Activated naive CD8-positive, alpha-beta T cell (primary cell): ENCODE results near the gene RASGRP2.

Experiments used
- H3K27ac Mint-ChIP-seq: one replicate; pipeline ENCODE4 v1.8.0; 2021; ENCODE audit warnings: mixed read lengths
- H3K27me3 Mint-ChIP-seq: one replicate; pipeline ENCODE4 v1.8.0; 2021; ENCODE audit warnings: mixed read lengths
- H3K36me3 Mint-ChIP-seq: one replicate; pipeline ENCODE4 v1.8.0; 2021; ENCODE audit warnings: mixed read lengths
- H3K4me1 Mint-ChIP-seq: one replicate; pipeline ENCODE4 v1.8.0; 2021; ENCODE audit warnings: low read depth, mixed read lengths
- H3K4me3 Mint-ChIP-seq: one replicate; pipeline ENCODE4 v1.8.0; 2021; ENCODE audit warnings: mild to moderate bottlenecking, mixed read lengths
- H3K9me3 Mint-ChIP-seq: one replicate; pipeline ENCODE4 v1.8.0; 2021; ENCODE audit warnings: low read depth, mixed read lengths

Gene RASGRP2

DNA sequence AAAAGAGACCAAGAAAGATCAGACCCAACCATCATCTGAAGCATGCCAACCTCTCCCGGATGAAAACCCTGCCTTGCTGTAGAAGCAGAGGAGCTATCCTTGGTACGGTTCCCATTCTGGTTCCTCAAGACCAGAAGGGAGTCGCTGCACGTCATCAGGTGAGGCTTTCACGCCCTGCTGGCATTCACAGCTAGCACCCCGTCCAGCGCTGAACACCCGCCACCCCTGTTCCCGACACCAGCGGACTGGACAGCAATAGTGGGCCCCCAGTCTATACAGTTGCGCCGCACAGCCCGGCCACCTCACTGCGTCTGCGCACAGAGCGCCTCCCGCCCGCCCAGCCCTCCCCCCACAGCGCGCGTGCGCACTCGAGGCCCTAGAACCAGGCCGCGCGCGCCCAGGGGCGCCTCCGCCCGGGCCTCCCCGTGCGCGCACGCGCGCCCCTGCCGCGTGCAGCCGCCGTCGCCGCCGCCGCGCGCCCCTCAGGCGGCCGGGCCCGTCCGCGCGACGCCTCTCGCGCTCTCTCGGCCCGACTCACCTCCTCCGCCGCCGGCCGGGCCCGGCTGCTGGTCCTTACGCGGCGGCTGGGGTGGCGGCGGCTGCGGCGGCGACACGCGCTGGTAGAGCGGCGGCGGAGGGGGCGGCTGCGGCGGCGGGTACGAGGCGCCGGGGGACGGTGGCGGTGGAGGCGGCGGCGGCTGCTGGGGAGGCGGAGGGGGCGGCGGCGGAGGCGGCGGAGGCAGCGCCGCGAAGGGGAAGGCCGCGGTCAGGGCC lies 33.7 kb upstream of the RASGRP2 start:
- peaks cover 67% of the 10 kb centered on the region for H3K4me1 Mint-ChIP-seq
- H3K9me3 Mint-ChIP-seq: no peaks in the 10 kb centered on the region
- H3K36me3 Mint-ChIP-seq: peaks cover 24% of the 10 kb centered on the region
- no peaks in the 10 kb centered on the region for H3K27me3 Mint-ChIP-seq
- peak overlapping the region; percentile 87 for H3K27ac Mint-ChIP-seq
- peak overlapping the region; percentile 93 for H3K4me3 Mint-ChIP-seq

GRCh38 chr11:64776875-64777274 lies 32.9 kb upstream of the RASGRP2 start:
- Mint-ChIP-seq H3K4me3 (peak overlapping the region; percentile 93), H3K4me1 (peaks cover 72% of the 10 kb centered on the region), H3K36me3 (peaks cover 28% of the 10 kb centered on the region), H3K27me3 (no peaks in the 10 kb centered on the region), H3K27ac (peak overlapping the region; percentile 87), H3K9me3 (no peaks in the 10 kb centered on the region)

DNA sequence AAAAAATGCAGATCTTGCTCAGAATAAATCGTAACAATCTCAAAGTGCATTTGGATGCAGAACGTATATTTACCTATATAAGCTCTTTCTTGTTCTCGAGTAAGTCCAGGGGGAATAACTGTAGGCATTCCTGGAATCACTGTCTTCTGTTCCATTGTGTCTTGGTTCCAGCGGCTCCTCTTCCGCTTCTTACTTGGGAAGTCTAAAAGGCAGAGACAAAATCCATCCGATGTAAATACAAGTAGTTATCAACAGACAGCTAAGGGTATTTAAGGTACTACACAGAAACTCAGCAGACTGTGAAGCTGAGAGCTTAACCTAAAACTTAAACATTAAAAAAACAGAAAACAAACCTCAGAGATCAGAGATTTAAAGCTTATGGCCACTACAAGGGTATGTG lies 32.5 kb upstream of the RASGRP2 start:
- H3K4me3 Mint-ChIP-seq: peak overlapping the region; percentile 93
- no peaks in the 10 kb centered on the region for H3K9me3 Mint-ChIP-seq
- H3K27me3 Mint-ChIP-seq: no peaks in the 10 kb centered on the region
- H3K27ac Mint-ChIP-seq: peak overlapping the region; percentile 87
- H3K4me1 Mint-ChIP-seq: peaks cover 77% of the 10 kb centered on the region
- H3K36me3 Mint-ChIP-seq: peaks cover 28% of the 10 kb centered on the region

DNA sequence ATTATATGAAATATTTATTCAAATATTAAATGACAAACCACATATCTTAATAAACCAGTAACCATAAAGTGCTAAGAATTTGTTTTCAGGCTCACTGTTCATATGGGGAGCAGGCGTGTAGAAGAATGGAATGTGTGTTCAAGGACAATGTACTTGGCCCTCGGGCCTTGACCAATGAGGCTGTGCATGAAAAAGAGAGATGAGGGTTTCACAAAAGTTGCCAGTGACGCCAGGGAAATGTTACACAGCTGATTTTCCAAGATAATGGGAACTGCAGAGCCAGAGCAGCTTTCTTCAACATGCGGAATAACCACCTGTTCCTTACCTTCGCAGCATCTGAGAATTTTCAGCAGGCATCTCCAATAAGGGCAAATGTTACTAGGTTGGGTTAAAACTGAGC lies 30.2 kb upstream of the RASGRP2 start:
- H3K4me1 Mint-ChIP-seq: peaks cover 77% of the 10 kb centered on the region
- peak overlapping the region; percentile 93 for H3K4me3 Mint-ChIP-seq
- H3K9me3 Mint-ChIP-seq: no peaks in the 10 kb centered on the region

GRCh38 chr11:64772303-64773018 lies 28.5 kb upstream of the RASGRP2 start:
- no peaks in the 10 kb centered on the region for H3K9me3 Mint-ChIP-seq
- peaks cover 33% of the 10 kb centered on the region for H3K36me3 Mint-ChIP-seq
- H3K27ac Mint-ChIP-seq: peak overlapping the region; percentile 83
- no peaks in the 10 kb centered on the region for H3K27me3 Mint-ChIP-seq
- H3K4me1 Mint-ChIP-seq: peaks cover 92% of the 10 kb centered on the region
- H3K4me3 Mint-ChIP-seq: peak overlapping the region; percentile 78

More for the DNA sequence above, 30.2 kb upstream of the RASGRP2 start:
- H3K36me3 Mint-ChIP-seq: peaks cover 32% of the 10 kb centered on the region
- H3K27ac Mint-ChIP-seq: peak overlapping the region; percentile 87
- H3K27me3 Mint-ChIP-seq: no peaks in the 10 kb centered on the region

DNA sequence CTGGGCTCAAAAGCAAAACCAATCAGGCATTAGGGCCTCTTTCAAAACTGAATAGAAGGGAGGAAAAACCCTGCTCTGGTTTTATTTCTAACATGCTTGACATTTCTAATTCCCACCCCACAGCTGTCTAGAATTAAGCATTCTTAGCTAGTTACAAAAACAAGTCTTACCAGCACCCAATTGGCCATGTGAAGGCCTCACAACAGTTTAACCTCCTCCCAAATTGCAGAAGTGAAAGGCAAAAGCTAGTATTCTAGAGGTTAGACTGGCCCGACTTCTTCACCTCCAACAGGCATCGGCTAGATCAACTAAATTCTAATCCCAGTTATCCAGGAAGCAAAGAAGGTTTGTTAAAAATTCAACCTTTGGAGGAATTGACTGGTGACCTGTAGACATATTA lies 27.9 kb upstream of the RASGRP2 start:
- Mint-ChIP-seq H3K4me3 (peak overlapping the region; percentile 78), H3K27ac (peak overlapping the region; percentile 83), H3K36me3 (peaks cover 28% of the 10 kb centered on the region), H3K27me3 (no peaks in the 10 kb centered on the region), H3K4me1 (peaks cover 96% of the 10 kb centered on the region), H3K9me3 (no peaks in the 10 kb centered on the region)

- Mint-ChIP-seq H3K4me3 (no peak overlapping the region), H3K36me3 (peaks cover 13% of the 10 kb centered on the region), H3K27me3 (no peaks in the 10 kb centered on the region), H3K4me1 (peaks cover 90% of the 10 kb centered on the region), H3K9me3 (no peaks in the 10 kb centered on the region), H3K27ac (peak overlapping the region; percentile 35)
Measured at GRCh38 chr11:64770120-64770519, 26.2 kb upstream of the RASGRP2 start.

DNA sequence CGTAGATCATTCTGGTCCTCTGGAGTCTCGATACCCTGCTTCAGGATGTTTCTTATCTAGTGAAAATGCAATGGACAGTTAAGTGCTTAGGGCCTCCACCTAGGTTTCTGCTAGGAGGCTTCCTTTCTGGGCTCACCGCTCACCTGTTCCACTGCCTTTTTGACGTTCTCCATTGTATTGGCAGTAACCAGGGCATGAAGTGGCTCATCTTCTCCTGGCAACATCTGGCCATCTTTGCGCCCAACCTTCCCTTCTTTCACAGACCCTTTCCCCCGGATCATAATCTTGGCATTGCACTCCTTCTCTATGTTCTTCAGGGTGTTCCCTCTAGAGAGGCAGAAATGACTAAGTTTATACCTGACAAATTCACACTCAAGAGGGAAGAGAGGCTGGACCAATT lies 25.3 kb upstream of the RASGRP2 start:
- H3K27me3 Mint-ChIP-seq: no peaks in the 10 kb centered on the region
- peak overlapping the region; percentile 15 for H3K4me3 Mint-ChIP-seq
- H3K36me3 Mint-ChIP-seq: peaks cover 16% of the 10 kb centered on the region
- no peaks in the 10 kb centered on the region for H3K9me3 Mint-ChIP-seq
- peaks cover 90% of the 10 kb centered on the region for H3K4me1 Mint-ChIP-seq
- peak overlapping the region; percentile 59 for H3K27ac Mint-ChIP-seq

- Mint-ChIP-seq H3K36me3 (peaks cover 13% of the 10 kb centered on the region), H3K4me1 (peaks cover 91% of the 10 kb centered on the region), H3K4me3 (peak overlapping the region; percentile 67)
Measured at GRCh38 chr11:64768300-64768694, 24.4 kb upstream of the RASGRP2 start.

DNA sequence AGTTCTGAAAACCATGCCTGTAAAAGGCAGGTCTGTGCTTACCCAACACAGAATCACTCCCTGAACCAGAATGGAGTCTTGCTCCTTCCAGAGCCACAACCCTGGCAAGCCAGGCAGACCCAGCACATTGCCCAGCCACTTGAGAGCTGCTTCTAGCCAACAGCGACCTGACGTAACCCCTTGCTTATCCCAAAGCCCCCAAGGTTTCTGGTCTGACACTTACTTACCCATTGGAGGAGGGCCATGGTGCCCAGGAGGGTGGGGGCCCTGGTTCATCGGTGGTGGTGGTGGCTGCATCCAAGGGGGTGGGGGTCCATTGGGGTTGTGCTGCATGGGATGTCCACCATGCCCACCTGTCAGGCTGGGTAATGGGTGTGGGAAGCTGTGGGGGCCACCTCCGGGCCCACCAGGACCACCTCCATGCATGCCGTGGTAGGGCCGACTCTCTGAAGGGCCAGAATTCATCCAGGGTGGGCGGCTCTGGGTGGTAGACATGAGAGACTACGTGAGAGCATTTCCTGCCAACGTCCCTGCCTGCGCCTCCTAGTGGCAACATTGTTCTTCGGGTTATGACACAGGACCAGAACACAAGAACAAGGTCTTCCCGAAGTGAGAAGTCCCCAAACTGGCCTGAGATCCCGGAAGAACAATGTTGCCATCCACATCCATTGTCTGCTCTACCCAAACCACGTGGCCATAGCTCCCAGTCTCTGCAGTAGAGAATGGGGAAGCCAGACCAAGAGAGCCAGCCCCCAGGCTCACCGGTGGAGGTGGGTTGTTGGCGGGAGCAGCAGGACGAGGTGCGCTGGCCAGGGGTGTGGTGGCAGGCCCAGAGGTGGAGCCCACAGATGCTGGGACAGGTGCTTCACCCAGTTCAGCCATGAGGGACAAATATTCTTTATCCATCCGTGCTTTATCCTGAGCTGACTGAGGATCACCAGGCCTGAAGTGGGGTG lies 23.7 kb upstream of the RASGRP2 start:
- peak overlapping the region; percentile 72 for H3K27ac Mint-ChIP-seq
- H3K27me3 Mint-ChIP-seq: no peaks in the 10 kb centered on the region
- no peaks in the 10 kb centered on the region for H3K9me3 Mint-ChIP-seq
- H3K4me1 Mint-ChIP-seq: peaks cover 91% of the 10 kb centered on the region
- H3K36me3 Mint-ChIP-seq: peaks cover 12% of the 10 kb centered on the region
- H3K4me3 Mint-ChIP-seq: peak overlapping the region; percentile 67

More at GRCh38 chr11:64768300-64768694, 24.4 kb upstream of the RASGRP2 start:
- H3K27me3 Mint-ChIP-seq: no peaks in the 10 kb centered on the region
- no peaks in the 10 kb centered on the region for H3K9me3 Mint-ChIP-seq
- peak overlapping the region; percentile 59 for H3K27ac Mint-ChIP-seq

- peak overlapping the region; percentile 72 for H3K27ac Mint-ChIP-seq
- no peaks in the 10 kb centered on the region for H3K9me3 Mint-ChIP-seq
- H3K27me3 Mint-ChIP-seq: no peaks in the 10 kb centered on the region
- peaks cover 91% of the 10 kb centered on the region for H3K4me1 Mint-ChIP-seq
- H3K4me3 Mint-ChIP-seq: peak overlapping the region; percentile 46
- H3K36me3 Mint-ChIP-seq: peaks cover 8% of the 10 kb centered on the region
Measured at GRCh38 chr11:64766881-64767280, 22.9 kb upstream of the RASGRP2 start.

DNA sequence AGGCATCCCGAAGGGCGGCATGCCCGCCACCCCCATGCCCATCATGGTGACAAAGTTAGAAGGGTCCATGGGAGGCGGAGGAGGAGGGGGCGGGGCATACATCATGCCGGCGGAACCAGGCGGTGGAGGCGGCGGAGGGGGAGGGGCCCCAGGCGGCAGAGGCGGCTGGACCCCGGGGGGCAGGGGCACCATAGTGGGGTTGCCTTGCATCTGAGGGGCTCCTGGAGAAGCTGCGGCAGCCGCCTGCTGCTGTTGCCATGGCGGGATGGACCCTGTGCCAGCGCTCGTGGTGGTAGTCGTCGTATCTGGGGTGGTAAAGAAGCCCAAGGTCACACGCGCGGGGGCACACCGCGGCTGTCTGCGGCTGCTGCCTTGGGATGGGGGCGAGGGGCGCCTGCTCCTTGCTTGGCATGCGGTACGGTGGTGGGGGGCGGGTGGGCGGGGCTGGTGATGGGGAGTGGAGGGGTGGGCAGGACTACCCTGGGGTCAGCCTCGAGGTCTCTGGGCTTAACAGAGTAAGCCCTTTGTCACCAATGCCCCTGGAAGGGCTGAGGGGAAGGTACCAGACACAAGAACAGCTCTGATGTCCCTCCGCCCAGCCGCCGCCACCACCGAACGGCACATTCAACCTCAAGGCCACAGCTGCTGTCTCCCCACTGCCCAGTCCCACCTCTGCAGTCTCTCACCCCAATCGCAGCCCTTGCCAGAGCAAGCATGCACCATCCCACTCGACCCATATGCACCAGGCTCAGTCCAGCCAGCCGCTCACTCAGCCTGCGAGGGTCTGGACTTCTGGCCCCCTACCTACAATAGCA lies 22.1 kb upstream of the RASGRP2 start:
- Mint-ChIP-seq H3K27ac (peak overlapping the region; percentile 86), H3K4me1 (peaks cover 92% of the 10 kb centered on the region), H3K9me3 (no peaks in the 10 kb centered on the region), H3K4me3 (peak overlapping the region; percentile 85), H3K27me3 (no peaks in the 10 kb centered on the region), H3K36me3 (peaks cover 8% of the 10 kb centered on the region)

- Mint-ChIP-seq H3K27ac (peak overlapping the region; percentile 86), H3K4me1 (peaks cover 90% of the 10 kb centered on the region), H3K4me3 (peak overlapping the region; percentile 85), H3K36me3 (peaks cover 8% of the 10 kb centered on the region), H3K9me3 (no peaks in the 10 kb centered on the region), H3K27me3 (no peaks in the 10 kb centered on the region)
Measured at GRCh38 chr11:64765291-64765850, 21.4 kb upstream of the RASGRP2 start.

- Mint-ChIP-seq H3K4me3 (peak overlapping the region; percentile 85), H3K9me3 (no peaks in the 10 kb centered on the region), H3K27me3 (no peaks in the 10 kb centered on the region), H3K36me3 (peaks cover 8% of the 10 kb centered on the region), H3K27ac (peak overlapping the region; percentile 86), H3K4me1 (peaks cover 93% of the 10 kb centered on the region)
Measured at GRCh38 chr11:64764753-64765152, 20.8 kb upstream of the RASGRP2 start.
